ENCODE measurements around the gene GMIP.

GRCh38 chr19:19672816-19673215 lies 29.4 kb upstream of the GMIP start:
- TF ChIP-seq, protein P1, sequence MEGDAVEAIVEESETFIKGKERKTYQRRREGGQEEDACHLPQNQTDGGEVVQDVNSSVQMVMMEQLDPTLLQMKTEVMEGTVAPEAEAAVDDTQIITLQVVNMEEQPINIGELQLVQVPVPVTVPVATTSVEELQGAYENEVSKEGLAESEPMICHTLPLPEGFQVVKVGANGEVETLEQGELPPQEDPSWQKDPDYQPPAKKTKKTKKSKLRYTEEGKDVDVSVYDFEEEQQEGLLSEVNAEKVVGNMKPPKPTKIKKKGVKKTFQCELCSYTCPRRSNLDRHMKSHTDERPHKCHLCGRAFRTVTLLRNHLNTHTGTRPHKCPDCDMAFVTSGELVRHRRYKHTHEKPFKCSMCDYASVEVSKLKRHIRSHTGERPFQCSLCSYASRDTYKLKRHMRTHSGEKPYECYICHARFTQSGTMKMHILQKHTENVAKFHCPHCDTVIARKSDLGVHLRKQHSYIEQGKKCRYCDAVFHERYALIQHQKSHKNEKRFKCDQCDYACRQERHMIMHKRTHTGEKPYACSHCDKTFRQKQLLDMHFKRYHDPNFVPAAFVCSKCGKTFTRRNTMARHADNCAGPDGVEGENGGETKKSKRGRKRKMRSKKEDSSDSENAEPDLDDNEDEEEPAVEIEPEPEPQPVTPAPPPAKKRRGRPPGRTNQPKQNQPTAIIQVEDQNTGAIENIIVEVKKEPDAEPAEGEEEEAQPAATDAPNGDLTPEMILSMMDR (conservative IDR thresholded peaks at IDR 0.05; ENCODE audit: low read depth in 2 of 2) = no peak
- no peak for TF ChIP-seq EZH2 (IDR thresholded peaks at IDR 0.05; ENCODE audit: low read depth, unreplicated experiment)
- no peak for TF ChIP-seq POLR2AphosphoS5 (IDR thresholded peaks at IDR 0.05; ENCODE audit: low read depth)

Data from GM23338 (cell line).